NCI-H1092 (cell line): Measurements from ENCODE around the gene MCF2L2.
"Not testable (repeated sequence)": the region's sequence is repeated elsewhere in the genome, so short reads cannot be mapped to it uniquely, and the experiment has no call there.

Experiments used
- DNase-seq: peaks from one replicate; lab custom pipeline; 2025; lab: John Stamatoyannopoulos, UW

Gene MCF2L2

DNA sequence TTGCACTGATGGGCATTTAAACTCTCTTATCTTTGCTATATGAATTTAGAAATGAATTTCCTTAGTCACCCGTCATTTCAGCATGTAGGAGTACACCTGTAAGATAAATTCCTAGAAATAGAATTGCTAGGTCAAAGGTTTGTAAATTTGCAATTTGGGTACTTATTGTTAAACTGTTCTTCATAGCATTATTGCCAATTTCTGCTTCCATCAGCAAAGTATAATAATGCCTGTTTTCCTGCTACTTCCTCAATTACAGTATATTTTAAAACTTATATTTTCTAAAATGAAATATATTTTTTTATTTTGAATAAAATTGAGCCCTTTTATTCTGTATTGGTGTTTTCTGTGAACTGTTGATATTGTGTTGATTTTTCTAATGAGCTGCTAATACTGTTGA is 16.3 kb upstream of the MCF2L2 start:
- no peak for DNase-seq

DNA sequence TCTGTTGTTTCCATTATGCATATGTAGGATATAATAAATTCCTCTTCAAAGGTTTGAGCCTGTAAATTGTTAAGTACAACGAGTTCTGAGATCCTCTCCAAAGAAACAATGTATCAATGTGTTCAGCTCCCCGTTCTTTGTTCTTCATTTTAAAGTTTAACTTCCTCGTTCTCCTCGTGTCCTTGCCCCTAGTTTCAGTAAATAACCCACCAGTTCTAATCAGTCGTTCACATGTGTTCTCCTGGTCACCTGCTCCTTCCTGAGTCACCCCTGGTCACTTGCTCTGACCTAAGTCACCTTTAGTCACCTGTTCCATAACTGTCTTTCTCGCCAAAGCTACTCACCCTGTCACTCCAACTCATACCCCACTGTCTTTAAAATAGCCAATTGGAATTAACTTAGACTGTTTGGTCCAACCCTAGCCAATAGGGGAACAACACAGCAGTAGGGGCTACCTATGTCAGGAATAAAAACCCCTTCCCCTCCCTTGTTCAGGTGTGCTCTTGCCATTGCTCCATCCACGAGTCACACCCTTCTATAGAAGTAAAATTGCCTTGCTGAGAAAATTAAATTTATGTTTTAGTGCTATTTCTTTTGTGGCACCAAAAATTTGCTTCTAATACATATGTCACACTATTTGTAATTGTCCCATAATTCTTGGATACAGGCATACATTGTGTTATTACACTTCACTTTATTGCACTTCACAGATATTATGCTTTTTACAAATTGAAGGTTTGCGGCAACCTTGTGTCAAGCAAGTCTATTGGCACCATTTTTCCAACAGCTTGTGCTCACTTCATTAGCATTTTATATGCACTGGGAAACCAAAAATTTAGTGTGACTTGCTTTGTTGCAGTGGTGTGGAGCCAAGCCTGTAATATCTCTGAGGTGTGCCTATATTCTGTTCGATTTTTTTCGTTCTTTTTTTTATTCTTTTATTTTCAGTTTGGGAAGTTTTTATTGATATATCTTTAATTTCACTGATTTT is 15.3 kb upstream of the MCF2L2 start:
- DNase-seq: no peak

DNA sequence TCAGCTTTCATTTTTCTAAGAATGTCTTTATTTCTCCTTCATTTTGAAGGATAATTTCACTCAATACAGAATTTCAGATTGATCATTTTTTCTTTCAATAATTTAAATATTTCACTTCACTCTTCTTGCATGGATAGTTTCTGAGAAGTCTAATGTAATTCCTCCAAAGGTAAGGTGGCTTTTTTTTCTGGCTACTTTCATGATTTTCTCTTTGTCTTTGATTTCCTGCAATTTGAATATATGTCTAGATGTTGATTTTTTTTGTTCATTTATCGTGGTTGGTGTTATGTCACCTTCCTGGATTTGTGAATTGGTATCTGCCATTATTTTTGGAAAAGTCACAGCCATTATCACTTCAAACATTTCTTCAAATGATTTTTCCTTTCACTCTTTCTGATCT is 14.6 kb upstream of the MCF2L2 start:
- no peak for DNase-seq

DNA sequence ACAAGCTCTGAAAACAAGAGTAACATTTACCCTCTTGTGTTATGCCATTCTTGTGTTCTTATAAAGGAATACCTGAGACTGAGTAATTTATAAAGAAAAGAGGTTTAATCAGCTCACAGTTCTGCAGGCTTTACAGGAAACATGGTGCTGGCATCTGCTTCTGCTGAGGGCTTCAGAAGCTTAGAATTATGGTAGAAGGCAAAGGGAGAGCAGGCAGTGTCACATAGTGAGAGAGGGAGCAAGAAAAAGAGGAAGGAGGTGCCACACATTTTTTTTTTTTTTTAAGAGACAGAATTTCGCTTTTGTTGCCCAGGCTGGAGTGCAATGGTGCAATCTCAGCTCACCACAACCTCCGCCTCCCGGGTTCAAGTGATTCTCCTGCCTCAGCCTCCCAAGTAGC is 12.1 kb upstream of the MCF2L2 start:
- DNase-seq: not testable (repeated sequence)

DNA sequence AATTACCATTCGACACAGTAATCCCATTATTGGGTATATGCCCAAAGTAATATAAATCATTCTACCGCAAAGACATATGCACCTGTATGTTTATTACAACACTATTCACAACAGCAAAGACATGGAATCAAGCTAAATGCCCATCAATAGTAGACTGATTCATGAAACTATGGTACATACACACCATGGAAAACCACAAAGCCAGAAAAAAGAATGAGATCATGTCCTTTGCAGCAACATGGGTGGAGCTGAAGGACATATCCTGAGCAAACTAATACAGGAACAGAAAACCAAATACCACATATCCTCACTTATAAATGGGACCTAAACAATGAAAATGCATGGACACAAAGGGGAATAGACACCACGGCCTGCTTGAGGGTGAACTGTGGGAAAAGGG is 11.1 kb upstream of the MCF2L2 start:
- DNase-seq: no peak

DNA sequence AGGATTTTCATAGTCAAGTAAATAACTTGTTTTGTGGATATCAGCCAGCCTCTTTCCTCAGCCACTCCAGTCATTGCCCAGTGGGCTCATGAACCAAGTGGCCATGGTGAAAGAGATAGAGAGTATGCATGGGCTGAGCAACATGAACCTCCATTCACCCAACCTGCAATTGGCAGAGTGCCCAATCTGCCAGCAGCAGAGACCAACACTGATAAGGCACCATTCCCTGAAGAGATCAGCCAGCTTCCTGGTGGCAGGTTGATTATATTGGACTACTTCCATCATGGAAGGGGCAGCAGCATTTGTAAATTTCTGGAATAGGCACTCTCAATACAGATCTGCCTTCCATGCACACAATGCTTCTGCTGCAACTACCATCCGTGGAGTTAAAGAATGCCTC is 10.3 kb upstream of the MCF2L2 start:
- DNase-seq: peak; percentile 21

DNA sequence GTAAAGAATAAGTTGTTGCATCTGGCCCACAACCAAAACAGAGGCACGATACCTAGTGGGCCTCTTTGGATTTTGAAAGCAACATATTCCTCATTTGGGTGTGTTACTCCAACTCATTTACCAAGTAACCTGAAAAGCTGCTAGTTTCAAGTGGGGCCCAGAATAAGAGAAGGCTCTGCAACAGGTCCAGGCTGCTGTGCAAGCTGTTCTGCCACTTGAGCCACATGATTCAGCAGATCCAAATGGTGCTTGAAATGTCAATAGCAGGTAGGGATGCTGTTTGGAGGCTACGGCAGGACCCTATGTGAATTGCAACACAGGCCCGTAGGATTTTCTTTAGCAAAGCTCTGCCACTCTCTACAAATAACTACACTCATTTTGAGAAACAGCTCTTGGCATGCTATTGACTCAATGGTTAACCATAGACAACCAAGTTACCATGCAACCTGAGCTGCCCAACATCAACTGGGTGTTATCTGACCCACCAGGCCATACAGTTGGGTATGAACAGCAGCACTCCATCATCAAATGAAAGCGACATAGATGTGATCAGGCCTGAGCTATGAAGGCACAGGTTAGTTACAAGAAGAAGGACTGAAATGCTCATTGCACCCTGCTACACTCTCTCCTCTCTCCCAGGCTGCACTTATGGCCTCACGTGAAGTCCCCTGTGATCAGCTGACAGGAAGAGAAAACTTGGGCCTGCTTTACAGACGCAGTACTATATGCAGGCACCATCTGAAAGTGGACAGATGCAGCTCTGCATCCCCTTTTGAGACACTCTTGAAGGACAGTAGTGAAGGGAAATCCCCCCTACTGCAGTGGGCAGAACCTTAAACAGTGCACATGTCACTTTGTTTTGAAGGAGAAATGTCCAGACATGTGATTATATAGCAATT is 9.5 kb upstream of the MCF2L2 start:
- DNase-seq: no peak

DNA sequence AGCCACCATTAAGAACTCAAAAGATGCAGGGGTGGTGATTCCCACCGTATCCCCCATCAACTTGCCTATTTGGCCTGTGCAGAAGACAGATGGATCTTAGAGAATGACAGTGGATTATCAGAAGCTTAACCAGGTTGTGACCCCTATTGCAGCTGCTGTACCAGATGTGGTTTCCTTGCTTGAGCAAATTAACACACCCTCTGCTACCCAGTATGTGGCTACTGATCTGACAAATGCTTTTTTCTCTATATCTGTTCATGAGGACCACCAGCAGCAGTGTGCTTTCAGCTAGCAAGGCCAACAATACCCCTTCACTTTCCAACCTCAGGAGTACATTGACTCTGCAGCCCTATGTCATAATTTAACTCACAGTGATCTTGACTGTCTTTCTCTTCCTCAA is 8.6 kb upstream of the MCF2L2 start:
- no peak for DNase-seq

DNA sequence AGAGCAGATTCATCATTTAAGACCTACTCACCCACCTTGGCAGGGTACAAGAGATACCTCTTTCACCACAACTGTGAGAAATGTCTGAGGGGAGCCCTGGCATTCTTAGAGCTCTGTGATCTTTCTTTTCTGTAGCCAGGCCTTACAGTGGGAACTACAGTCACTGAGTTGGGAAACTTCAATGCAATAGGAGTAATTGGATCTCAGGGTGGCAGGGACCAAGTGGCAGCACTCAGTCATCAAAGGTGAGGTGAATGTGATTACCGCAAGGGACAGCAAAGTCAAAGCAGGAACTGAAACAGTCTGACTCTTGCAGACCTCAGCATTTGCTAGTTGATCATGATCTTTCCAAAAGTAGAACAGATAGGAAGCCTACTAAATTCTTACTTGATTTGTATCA is 7.2 kb upstream of the MCF2L2 start:
- no peak for DNase-seq

DNA sequence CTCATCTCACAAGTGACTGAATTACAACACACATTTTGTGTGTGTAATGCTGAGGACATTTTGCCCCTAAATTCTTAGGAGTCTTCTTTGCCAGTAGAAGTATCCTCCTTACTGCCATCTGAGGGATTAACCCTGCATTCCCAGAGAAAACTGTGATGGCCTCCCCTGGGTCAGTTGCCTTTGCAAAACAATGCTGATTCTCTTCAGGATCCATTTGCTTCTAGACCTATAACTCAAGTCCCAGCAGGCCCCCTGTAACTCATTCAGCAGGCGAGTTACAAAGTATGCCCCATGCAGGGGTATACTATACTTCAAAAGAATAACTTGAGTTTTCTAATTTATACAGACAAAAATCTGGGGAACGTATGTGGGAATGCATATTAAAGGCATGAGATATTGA is 6.6 kb upstream of the MCF2L2 start:
- DNase-seq: no peak

DNA sequence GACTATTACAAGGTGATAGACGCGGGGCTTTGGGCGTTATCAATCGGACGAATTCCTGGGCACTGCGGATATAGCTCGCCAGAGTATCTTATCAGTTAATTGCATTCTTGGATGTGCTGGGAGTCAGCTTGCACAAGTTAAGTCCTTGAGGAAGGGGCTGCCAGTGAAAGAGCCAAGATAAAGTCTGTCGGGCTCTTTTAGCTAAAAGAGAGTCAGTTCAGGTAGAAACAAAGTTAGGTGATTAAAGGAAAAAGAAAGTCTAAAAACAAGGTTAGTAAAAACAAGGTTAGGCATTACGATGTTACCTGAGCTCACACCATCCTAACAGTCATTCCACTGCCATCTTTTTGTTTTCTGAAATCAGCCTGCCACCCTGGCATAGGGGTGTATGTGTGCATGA is 6.1 kb upstream of the MCF2L2 start:
- no peak for DNase-seq

DNA sequence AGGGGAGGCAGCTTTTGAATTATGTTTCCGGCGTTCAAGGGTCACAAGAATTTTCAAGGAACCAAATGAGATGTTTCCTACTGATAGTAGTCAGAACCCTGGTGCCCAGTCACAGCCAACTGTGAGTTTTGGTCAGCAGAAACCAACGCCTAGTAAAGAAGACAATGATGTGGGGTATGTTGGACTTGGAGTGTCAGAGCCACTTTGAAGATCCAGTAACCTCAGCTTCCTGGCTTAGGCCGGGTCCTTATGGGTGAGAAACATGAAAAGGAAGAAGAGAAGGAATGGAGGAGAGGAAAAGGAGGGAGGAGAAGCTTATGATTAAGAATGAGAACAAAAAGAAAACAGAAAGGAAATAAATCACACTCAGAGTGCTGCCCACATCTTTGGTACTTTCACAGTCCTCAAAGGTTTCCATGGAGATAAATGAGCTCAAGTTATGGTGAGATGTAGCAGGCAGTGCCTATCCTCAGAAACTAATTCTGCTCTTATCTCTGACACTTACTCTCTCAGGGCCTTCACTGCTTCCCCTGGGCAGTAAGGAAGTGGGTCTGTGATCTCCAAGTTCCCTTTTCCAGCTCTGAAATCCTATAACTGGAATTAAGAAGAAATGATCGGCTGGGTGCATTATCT is 2.0 kb upstream of the MCF2L2 start:
- DNase-seq: no peak

DNA sequence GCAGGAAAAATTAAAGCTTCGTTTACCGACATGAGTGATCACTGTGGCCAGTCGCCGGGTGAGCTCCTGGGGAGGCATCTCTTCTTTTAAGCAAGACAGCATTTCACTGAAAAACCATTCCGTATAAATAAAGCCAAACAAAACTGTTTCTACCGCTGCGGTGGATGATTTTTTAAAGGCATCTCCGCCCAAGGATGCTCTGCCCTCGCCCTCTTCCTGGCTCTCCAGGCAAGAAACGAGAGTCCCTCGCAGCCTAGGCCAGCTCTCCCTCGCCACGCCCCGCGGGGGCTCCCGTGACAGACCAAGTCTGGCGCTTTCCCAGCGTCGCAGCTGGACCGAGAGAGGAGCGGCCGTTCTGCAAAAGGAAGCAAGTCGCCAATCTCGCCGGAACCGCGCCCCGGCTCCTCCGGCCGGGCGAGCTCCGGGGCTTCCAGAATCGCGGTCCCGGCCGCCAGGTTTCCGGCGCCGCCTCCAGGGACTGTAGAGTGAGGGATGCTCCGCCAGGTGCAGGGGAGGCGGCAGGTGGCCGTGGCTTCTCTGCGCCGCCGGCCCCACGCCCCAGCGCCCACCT is 458 bp downstream of the MCF2L2 start:
- peak; percentile 34 for DNase-seq

DNA sequence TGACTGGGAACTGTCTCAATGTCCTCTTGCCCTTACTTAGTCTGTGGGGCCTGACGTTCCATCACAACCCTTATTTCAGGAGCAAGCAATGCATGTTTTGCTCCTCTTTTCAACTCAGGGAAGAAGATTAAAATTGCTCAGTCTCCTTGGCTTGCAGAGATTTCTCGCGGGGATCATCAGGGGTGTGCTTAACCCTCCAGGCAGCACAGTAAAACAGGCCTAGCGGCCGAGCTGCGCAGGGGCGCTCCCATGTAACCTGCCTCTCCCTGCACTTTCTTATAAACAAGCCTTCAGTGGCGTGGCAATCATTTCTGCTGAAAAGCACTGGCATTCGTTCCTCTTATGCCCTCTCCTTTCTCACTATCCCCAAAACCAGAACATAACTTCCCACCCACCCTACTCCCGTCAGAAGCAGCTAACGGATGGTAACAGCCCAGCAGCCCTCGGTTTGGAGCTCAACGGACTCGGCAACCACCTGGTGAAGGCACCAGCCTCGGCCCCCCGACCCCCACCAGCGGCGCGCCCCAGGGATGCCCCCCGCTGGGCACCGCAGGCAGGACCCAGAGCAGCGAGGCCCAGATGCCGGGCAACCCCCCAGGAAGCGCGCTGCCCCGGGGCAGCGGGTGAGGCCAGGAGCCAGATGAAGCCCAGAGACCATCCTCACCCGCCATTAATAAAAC is 1.1 kb downstream of the MCF2L2 start:
- DNase-seq: no peak

DNA sequence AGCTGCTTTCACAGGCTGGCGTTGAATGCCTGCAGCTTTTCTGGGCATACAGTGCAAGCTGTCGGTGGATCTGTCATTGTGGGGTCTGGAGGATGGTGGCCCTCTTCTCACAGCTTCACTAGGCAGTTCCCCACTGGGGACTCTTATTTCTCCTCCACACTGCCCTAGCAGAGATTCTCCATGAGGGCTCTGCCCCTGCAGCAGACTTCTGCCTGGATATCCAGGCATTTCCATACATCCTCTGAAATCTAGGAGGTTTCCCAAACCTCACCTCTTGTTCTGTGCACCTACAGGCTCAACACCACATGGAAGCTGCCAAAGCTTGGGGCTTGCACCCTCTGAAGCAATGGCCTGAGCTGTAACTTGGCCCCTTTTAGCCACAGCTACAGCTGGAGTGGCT is 9.6 kb downstream of the MCF2L2 start:
- not testable (repeated sequence) for DNase-seq

DNA sequence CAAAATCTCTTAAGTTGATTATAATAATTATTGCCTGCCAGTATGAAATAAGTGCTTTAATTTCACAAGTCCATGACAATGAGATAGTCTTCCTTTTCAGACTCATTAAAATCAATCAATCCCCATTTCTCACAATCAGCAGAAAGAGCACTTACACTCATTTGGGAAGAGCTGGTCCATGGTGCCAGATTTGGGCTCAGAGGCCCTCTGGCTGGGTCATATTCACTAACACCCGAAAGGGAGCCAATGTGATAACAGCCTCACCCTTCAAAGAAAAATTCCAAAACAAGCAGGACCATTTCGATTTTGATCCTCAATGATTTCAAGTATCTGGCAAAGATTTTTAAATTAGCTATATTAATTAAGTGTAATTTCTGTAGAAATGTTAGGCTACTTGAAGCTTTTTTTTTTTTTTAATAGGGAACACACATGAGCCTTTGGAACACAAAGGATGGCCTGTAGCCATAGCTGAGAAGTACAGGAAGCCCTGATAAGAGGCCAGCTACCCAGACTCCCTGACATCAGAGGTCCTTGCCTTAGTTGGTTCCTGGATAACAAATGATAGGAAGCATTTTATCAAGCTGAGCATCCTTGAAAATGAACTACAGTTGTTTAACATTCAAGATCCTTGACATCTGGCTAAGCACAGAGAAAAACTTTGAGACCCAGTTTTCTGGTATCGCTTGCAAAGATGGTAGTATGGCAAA is 17.1 kb downstream of the MCF2L2 start:
- DNase-seq: no peak

DNA sequence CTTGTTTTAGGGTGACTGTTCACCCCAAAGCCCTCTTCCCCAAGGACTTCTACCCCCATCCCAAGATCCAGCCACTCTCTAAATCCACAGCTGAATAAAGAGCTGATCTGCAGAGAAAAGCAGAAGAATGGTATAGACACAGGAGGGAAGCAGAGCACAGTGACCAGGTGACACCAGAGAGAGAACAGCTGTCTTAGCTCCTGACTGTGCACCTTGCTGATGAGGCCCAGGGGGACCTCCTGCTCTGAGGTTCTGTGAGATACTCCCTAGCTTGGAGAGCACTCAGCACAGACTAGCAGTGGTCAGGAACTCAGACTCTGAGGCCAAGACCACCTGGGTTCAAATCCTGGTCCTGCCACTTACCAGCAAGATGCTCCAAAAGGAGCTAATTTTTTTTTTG is 17.7 kb downstream of the MCF2L2 start:
- DNase-seq: no peak

DNA sequence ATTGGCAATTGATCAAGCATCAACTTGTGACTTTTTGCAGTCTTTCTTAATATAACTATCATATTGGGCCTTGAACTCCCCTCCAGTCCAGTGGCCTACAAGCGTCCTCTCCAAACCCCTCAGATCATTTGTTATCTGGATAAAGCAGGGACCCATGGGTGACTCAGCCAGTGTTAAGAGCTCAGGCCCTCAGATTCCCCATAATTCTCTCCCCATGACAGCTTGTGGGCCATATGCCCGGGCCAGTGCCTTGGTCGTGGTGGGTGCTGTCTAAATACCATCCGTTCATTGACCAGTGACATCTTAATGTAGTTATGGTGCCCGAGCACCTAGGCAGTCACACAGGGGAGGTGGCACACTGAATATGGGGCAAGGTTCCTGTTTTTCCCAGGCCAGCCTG is 18.1 kb downstream of the MCF2L2 start:
- DNase-seq: no peak

DNA sequence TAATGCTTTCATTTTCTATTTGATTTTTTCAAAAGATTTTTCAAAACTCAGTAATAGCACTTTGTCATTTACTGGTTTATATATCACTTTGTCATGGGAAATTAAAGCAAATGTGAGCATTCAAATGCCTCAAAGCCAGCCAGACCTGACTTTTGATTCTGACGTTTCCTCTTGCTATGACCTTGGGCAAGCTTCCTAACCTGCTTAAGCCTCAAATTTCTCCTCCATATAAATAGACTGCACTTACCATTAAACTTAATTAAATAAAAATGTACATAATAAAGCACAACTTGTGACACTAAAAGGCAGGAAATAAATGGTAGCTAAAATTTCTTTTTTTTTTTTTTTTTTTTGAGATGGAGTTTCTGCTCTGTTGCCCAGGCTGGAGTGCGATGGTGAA is 19.2 kb downstream of the MCF2L2 start:
- DNase-seq: no peak

DNA sequence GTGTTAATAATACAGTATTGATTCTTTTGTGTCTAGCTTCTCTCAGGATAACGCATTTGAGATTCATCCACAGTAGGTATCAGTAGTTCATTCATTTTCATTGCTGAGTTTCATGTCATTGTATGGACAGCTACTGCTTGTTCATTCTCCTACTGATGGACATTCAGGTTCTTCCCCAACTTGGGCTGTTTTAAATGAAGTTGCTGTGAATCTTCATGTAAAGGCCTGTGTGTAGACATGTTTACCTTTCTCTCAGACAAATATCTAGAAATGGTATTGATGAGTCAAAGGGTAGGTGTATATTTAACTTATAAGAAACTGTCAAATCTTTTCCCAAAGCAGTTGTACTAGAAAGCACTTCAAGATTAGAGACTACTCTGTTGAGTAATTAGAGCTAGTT is 26.7 kb downstream of the MCF2L2 start:
- DNase-seq: no peak

DNA sequence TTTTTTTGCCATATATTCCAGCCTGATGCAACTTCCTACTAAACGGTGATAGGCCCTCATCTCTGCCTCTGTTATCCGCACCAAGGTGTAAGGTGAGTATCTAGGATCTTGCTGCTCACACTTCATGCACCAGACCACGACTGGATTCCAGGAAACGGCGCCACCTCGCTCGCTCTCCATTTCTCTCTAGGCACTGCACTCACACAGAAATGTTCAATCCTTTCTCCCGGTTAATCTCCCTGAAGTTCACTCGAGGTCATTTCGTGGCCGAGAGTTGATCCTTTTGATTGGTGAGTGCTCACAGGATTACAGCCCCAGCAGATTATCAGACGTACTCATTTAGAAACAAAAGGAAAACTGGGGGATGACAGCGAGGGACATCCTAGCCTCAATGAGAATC is 28.1 kb downstream of the MCF2L2 start:
- no peak for DNase-seq
